RCC 7860 (cell line): ENCODE data around the gene SHISAL1.

ENCODE experiments used
- DNase-seq: peaks from one replicate; pipeline ENCODE4 v3.0.0-alpha.2; 2015; ENCODE audit warnings: low spot score
- FAIRE-seq: peaks from 2 replicates; lab custom pipeline; 2012; peaks lifted over from hg19 to GRCh38; lab: Jason Lieb, UNC

Gene SHISAL1

DNA sequence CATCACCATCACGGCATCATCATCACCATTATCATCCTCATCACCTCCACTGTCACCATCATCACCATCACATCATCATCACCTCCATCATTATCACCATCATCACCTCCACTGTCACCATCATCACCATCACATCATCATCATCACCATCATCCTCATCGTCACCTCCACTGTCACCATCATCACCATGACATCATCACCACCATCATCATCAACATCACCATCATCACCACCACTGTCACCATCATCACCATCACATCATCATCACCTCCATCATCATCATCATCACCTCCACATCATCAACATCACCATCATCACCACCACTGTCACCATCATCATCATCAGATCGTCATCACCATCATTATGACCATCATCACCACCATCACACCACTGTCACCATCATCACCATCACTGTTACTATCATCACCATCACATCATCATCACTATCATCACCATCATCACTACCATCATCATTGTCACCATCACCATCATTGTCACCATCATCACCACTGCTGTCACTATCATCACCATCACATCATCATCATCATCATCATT is 99.2 kb downstream of the SHISAL1 start:
- DNase-seq: no peak
- FAIRE-seq: no peak

- no peak for DNase-seq
- no peak for FAIRE-seq
Observed at GRCh38 chr22:44212936-44213335, 99.8 kb downstream of the SHISAL1 start.

GRCh38 chr22:44211946-44212930 is 100.5 kb downstream of the SHISAL1 start:
- FAIRE-seq: no peak
- no peak for DNase-seq

DNA sequence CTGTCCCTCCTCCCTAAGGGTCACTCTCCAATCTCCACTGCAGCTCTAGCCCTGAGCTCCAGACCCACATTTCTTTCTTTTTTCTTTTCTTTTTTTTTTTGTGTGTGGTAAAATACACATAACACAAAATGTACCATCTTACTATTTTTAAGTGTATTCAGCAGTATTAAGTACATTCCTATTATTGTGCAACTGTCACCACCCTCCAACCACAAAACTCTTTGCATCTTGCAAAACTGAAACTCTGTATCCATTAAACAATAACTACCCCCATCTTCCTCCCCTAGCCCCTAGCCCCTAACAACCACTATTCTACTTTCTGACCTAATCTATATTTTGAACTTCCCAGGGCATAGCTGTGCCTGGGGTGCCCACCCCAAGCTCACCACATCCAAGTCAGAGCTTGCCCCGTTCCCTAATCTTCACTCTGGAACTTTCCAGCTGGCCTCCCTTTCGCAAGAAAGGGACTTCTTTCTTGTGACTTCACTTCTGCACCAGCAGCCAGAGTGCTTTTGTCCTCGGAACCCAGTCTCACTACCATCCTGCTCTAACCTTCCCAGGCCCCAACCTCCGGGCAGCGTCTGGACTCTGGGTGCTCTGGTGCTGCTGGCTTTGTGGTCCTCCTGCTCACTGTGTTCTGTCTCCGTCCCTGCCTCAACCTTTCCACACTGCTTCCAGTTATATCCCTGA is 101.3 kb downstream of the SHISAL1 start:
- no peak for FAIRE-seq

GRCh38 chr22:44210722-44211121 is 102.0 kb downstream of the SHISAL1 start:
- DNase-seq (no peak), FAIRE-seq (no peak)

More for the DNA sequence above, 101.3 kb downstream of the SHISAL1 start:
- DNase-seq: no peak

DNA sequence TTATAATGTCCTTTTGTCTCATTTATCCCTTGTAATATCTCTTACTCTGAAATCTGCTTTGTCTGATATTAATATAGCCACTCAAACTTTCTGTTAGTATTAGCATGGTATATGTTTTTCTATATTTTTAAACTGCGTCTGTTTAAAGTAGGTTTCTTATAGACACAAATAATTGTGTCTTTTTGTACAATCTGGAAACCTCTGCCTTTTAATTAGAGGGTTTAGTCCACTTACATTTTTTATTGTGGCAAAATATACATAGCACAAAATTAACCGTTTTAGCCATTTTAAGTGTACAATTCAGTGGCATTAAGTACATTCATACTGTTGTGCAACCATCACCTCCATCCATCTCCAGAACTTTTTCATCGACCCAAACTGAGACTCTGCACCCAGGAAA is 103.4 kb downstream of the SHISAL1 start:
- DNase-seq (no peak), FAIRE-seq (no peak)

DNA sequence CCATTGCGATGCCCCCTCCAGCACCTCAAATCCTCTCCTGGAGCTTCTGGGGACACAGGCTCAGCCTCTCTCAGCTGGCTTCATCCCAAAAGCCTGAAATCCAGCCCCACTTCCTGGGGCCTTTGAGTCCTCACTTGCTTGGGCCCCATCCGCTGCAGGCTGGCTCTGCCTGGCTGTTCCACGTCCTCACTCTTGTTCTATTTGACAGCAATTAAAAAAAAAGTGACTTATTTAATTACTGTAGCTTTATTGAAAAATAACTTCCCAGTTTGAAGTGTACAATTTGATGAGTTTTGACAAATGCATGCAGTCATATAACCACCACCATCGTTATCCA is 104.8 kb downstream of the SHISAL1 start:
- FAIRE-seq (no peak), DNase-seq (no peak)

- no peak for FAIRE-seq
Observed at GRCh38 chr22:44207173-44207980, 105.4 kb downstream of the SHISAL1 start.

GRCh38 chr22:44206696-44207095 is 106.1 kb downstream of the SHISAL1 start:
- FAIRE-seq: no peak
- DNase-seq: no peak

More at GRCh38 chr22:44207173-44207980, 105.4 kb downstream of the SHISAL1 start:
- DNase-seq: no peak

GRCh38 chr22:44206330-44206645 is 106.5 kb downstream of the SHISAL1 start:
- FAIRE-seq (no peak), DNase-seq (no peak)

DNA sequence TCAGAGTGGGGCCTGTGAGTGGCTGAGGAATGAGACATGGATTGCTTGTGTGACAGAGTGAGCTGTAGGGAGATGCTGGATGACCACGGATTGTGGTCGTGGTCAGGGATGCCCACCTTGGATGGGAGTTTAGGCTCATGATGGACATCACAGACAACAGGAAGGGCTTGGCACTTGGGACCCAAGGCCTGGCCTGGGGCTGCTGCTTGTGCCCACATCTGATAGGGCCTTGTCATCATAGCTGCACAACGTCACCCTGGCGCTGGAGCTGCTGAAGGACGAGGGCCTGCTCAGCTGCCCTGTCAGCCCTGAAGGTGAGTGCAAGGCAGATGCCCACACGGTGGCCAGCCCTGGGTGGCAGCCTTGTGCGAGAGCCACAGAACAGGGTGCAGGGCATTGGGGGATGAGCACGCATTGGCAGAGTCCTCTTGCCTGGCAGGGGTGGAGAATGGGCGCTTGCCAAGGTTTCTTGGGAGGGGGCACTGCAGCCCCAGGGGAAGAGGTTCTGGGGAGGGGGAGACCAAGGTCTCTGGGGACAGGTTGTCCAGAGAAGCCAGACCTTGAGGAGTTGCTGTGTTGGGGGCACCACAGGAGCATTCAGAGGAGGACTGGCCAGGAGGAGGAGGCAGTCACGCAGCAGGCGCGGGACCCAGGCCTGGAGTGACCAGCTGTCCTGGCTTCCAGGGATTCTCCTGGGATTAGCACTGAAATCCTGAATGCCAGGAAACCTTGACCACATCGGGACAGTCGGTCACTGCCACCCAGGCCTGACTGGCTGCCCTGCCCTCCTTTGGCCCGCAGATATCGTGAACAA is 107.0 kb downstream of the SHISAL1 start:
- no peak for FAIRE-seq
- DNase-seq: no peak

DNA sequence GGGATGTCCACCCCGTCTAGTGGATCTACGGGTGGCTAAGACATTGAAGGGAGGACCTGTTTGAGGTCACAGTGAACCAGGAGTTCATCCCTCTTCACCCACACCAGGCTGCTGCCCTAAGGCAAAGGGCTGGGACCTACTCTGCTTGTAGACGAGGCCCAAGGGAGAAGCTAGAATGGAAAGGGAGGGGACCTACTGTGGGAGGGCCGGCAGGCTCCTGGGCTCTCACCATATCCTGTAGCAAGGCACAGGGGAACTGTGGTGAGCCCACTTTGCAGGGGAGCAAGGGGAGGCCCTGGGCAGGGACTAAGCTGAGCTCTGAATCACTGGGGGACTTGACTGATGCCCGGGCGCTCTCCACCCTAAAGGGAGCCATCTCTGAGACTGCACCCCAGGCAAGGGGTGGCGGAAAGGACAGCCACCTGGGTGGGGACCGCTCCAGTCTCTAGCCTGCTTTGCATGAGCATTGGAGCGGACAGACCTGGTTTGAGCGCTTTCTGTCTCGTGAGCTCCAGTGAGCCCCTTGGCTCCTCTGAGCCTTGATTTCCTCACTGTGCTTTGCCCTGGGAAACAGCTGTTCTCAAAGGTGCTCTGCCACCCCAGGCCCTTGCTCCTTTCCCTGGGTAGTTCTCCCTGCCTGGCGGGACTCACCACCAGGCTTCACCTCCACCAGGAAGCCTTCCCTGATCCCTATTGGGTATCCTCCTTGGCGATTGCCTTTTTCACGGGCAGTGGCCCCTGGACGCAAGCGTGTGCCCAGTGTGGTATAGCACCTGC is 107.8 kb downstream of the SHISAL1 start:
- DNase-seq: no peak
- FAIRE-seq: no peak

DNA sequence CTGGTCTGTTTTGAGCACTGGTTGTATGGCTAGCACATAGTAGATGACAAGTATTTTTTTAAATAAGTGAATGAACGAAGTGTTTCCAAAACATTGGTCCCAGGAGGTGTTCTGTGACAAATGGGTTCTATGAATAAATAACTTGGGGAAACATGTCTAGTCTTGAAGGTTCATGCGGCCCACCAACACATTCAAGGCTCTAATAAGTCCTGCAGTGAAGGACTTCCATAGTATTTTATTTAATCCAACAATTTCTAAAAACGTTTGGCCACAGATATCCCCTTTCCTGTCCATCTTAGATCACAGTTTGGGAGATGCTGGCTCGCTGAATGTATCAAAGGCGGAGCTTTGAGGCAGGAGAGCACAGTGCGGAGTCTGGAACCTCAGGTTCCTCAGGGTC is 109.5 kb downstream of the SHISAL1 start:
- FAIRE-seq (no peak), DNase-seq (no peak)

DNA sequence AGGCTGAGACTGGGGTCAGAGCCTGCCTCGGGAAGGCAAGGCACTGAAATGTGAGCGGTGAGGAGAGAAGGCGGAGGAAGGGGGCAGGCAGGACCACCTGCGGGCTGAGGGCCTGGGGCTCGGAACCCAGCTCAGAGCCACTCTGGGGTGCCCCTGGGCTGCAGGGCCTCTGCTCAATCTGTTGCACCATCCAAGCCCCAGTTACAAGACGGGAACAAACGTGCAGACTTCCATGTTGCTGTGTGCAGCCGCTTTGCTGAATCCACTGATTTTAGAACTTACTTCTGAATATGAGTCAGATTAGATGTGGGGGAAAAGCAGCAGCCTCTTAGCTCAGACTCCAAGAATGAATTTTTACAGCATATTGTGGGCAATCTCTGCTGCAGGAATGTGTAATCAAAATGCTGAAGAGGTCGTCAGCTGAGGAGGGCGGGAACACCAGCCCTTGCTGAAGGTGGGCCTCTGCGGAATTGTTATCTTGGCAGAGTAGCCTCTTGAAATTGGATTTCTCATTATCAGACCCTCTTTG is 110.4 kb downstream of the SHISAL1 start:
- FAIRE-seq (no peak), DNase-seq (peak; percentile 30)

GRCh38 chr22:44201665-44202064 is 111.1 kb downstream of the SHISAL1 start:
- FAIRE-seq (no peak), DNase-seq (no peak)

GRCh38 chr22:44200855-44201550 is 111.7 kb downstream of the SHISAL1 start:
- FAIRE-seq (no peak), DNase-seq (no peak)

DNA sequence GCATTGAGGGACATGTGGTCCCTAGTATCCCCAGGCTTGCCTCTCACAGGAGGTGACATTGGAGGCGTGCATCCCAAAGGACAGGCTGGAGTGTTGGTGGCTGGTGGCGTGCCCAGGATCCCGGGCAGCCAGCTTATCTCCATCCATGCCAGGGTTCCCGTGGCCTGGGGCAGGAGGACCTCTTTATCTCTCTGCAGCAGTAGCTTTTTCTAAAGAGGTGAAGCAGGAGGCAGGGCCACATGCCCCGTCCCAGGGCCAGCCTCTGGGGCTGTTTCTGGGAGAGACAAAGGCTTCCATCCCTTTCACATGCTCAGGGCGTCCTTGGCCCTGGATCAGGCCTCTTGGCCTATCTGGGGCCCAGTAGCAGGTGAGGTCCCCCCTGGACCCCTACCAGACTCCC is 112.3 kb downstream of the SHISAL1 start:
- no peak for FAIRE-seq

GRCh38 chr22:44199866-44200265 is 112.9 kb downstream of the SHISAL1 start:
- no peak for DNase-seq
- FAIRE-seq: no peak

More for the DNA sequence above, 112.3 kb downstream of the SHISAL1 start:
- DNase-seq: no peak

DNA sequence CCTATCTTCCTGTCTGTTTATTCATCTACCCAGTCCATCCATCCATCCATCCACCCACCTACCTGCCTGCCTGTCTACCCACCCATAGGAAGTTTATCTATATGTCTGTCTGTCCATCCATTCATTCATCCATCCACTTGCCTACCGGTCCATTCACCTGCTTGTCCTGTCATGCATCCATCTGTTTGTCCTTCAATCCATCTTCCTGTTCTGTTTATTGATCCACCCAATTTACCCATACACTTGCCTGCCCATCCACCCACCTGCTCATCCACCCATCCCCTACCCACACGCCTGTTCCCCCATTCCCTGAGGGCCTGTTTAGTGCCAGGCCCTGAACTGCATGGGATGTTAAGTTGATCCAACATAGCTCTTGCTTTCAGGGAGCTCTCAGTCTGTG is 113.6 kb downstream of the SHISAL1 start:
- FAIRE-seq (no peak), DNase-seq (no peak)
